GM23248 (cell line): ENCODE measurements around the gene ZRSR2. TPM values are rescaled to one million over a fixed set of nuclear protein-coding genes. Genes with fewer than 3 reads are reported as not detected.

ENCODE experiments used
- DNase-seq: peaks from one replicate; pipeline ENCODE4 v3.0.0-alpha.2; 2015
- H2AFZ ChIP-seq: fragments of 200-600 bp; sonication (generic); 2 replicates; pipeline ENCODE4 v1.6.1; 2016; ENCODE audit warnings: antibody characterized with exemption
- H3F3A ChIP-seq: fragments of 200-600 bp; sonication (generic); 2 replicates; pipeline ENCODE4 v1.6.1; 2016; ENCODE audit warnings: mild to moderate bottlenecking, antibody characterized with exemption, mixed run types; ENCODE audit not compliant: insufficient read depth
- H3K27ac ChIP-seq: fragments of 200-600 bp; sonication (generic); 2 replicates; pipeline ENCODE4 v1.5.1; 2016; ENCODE audit warnings: mild to moderate bottlenecking
- H3K27me3 ChIP-seq: fragments of 200-600 bp; sonication (generic); replicated peaks from 2 replicates; pipeline ENCODE4 v1.6.1; 2016; ENCODE audit warnings: mild to moderate bottlenecking; ENCODE audit not compliant: insufficient read depth
- H3K36me3 ChIP-seq: fragments of 200-600 bp; sonication (generic); 2 replicates; pipeline ENCODE4 v1.6.1; 2016; ENCODE audit warnings: low read depth, mild to moderate bottlenecking
- H3K4me1 ChIP-seq: fragments of 200-600 bp; sonication (generic); 2 replicates; pipeline ENCODE4 v1.6.1; 2016; ENCODE audit warnings: mild to moderate bottlenecking; ENCODE audit not compliant: insufficient read depth
- H3K4me2 ChIP-seq: fragments of 200-600 bp; sonication (generic); one replicate; pipeline ENCODE4 v1.6.1; 2016; ENCODE audit warnings: mild to moderate bottlenecking; ENCODE audit not compliant: unreplicated experiment
- H3K4me3 ChIP-seq: fragments of 200-600 bp; sonication (generic); 2 replicates; pipeline ENCODE4 v1.5.1; 2016; ENCODE audit warnings: mild to moderate bottlenecking
- H3K79me2 ChIP-seq: fragments of 200-600 bp; sonication (generic); 2 replicates; pipeline ENCODE4 v1.6.1; 2016; ENCODE audit warnings: mild to moderate bottlenecking; ENCODE audit not compliant: insufficient read depth
- H3K9ac ChIP-seq: fragments of 200-600 bp; sonication (generic); 2 replicates; pipeline ENCODE4 v1.6.1; 2016; ENCODE audit warnings: mild to moderate bottlenecking
- H3K9me2 ChIP-seq: fragments of 200-600 bp; sonication (generic); 2 replicates; pipeline ENCODE4 v1.6.1; 2016; ENCODE audit warnings: mixed run types, mild to moderate bottlenecking, moderate library complexity; ENCODE audit not compliant: insufficient read depth
- H3K9me3 ChIP-seq: fragments of 200-600 bp; sonication (generic); one replicate; pipeline ENCODE4 v1.6.1; 2017; ENCODE audit warnings: low read depth
- H4K20me1 ChIP-seq: fragments of 200-600 bp; sonication (generic); 2 replicates; pipeline ENCODE4 v1.6.0; 2016; ENCODE audit not compliant: insufficient read depth
- EZH2 ChIP-seq: fragments of 200-600 bp; sonication (generic); IDR thresholded peaks from 2 replicates; pipeline ENCODE4 v1.6.1; 2018; ENCODE audit warnings: antibody characterized with exemption, mild to moderate bottlenecking; ENCODE audit not compliant: insufficient read depth, poor library complexity, severe bottlenecking
- EZH2phosphoT487 ChIP-seq: fragments of 200-600 bp; sonication (generic); IDR thresholded peaks from 2 replicates; pipeline ENCODE4 v1.6.1; 2018; ENCODE audit warnings: antibody characterized with exemption, moderate library complexity, mild to moderate bottlenecking, low read depth; ENCODE audit not compliant: insufficient read depth
- WGBS, 2 experiments: methylation state at CpG; one replicate each; pipeline ENCODE4 v1.1.6; 2015 to 2017; ENCODE audit warnings: low lambda C conversion rate in 2 of 2, low coverage in 1 of 2; ENCODE audit errors: missing lambda C conversion rate in 2 of 2; 5-methylcytosine and 5-hydroxymethylcytosine counted together
- in situ Hi-C: fragments of 300-500 bp; cut with MboI; formaldehyde crosslinking; loops from 2 replicates; pipeline ENCODE4 v1.15.0; 2020
- polyA plus RNA-seq: library from polyadenylated mRNA; unstranded; fragments of >200 nt; fragmentation: Nextera tagmentation; extraction: Ambion mirVana; gene quantifications from 2 replicates; pipeline ENCODE4 v1.2.1, GENCODE V29; 2016
- total RNA-seq: library from RNA; depleted of rRNA; stranded (reverse); fragments of >200 nt; shearing (Covaris generic); gene quantifications from 2 replicates; pipeline ENCODE4 v1.2.3, GENCODE V29; 2014

Gene ZRSR2
- total and polyA plus RNA-seq, 2 experiments from 2014 or later: 4.1 to 9.9 TPM

DNA sequence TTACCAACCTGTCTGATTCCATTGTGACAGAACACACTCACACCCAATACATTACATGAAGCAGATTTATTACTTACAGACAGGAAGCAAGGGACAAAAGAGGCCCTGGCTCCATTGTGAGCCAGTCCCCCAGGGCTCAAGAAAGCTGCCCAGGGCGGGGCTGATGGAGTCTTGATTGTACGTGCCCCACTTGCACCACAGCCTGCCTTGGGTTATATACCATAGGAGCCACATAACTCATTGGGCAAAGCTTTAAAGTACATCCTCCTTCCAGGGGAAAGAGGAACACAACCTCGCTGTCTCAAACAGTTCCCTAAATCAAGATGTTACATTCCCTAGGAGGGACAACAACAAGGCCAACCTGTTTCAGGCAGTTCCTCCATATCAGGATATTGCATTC is 3.4 kb upstream of the ZRSR2 start:
- Histone ChIP-seq H3K27me3 (no peaks in the 10 kb centered on the region), H2AFZ (no peak overlapping the region), H3K9ac (no peak overlapping the region), H3F3A (no peaks in the 10 kb centered on the region), H3K4me1 (no peaks in the 10 kb centered on the region), H4K20me1 (no peaks in the 10 kb centered on the region), H3K4me2 (no peak overlapping the region), H3K4me3 (no peak overlapping the region), H3K79me2 (peaks cover 3% of the 10 kb centered on the region; the same call in 1 of the 2 replicates), H3K9me2 (no peaks in the 10 kb centered on the region), H3K36me3 (no peaks in the 10 kb centered on the region; the same call in 1 of the 2 replicates), H3K27ac (no peak overlapping the region), H3K9me3 (no peaks in the 10 kb centered on the region)
- WGBS, 2 experiments: 80 to 89% methylated on average over 2 to 3 of the region's 3 CpGs
- TF ChIP-seq EZH2: no peak
- TF ChIP-seq EZH2phosphoT487: no peak
- no peak for DNase-seq
- in situ Hi-C loops: no loop called here

DNA sequence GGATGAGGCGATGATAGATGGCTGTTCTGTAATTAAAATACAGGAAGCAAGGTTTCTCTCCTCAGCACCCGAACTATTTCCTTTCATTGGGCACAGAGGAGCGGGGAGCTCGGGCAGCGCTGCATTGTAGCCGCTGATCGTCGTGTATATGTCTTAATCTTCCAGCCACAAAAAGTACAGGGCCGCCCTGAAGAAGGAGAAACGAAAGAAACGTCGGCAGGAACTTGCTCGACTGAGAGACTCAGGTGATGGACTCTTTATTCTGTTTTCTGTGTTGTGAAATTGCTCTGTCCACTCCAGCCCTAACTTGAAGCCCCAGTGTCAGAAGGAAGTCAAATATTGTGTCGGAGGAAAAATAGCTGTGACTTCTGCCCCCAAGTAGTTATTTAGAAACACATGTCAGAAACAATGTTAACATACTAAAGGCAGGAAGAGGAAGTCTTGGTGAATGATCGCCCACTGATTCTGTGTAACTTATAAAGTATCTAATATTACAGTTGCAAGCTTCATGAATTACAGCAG is 546 bp downstream of the ZRSR2 start:
- H3K27ac ChIP-seq: peak overlapping the region; percentile 77
- peak overlapping the region; percentile 91 for H3K4me2 ChIP-seq
- no peak for TF ChIP-seq EZH2
- TF ChIP-seq EZH2phosphoT487: no peak
- H4K20me1 ChIP-seq: no peaks in the 10 kb centered on the region
- no peaks in the 10 kb centered on the region for H3F3A ChIP-seq
- H3K9ac ChIP-seq: peak overlapping the region; percentile 84
- DNase-seq: peak; percentile 27
- H3K9me3 ChIP-seq: no peaks in the 10 kb centered on the region
- peaks cover 12% of the 10 kb centered on the region for H3K79me2 ChIP-seq
- no peaks in the 10 kb centered on the region for H3K4me1 ChIP-seq
- WGBS, 2 experiments: 0 to 2% methylated on average over 15 of the region's 15 CpGs
- H2AFZ ChIP-seq: peak overlapping the region; percentile 96
- H3K27me3 ChIP-seq: no peaks in the 10 kb centered on the region
- peak overlapping the region; percentile 88 for H3K4me3 ChIP-seq
- no peaks in the 10 kb centered on the region for H3K9me2 ChIP-seq
- H3K36me3 ChIP-seq: no peaks in the 10 kb centered on the region
- in situ Hi-C loops: no loop called here

DNA sequence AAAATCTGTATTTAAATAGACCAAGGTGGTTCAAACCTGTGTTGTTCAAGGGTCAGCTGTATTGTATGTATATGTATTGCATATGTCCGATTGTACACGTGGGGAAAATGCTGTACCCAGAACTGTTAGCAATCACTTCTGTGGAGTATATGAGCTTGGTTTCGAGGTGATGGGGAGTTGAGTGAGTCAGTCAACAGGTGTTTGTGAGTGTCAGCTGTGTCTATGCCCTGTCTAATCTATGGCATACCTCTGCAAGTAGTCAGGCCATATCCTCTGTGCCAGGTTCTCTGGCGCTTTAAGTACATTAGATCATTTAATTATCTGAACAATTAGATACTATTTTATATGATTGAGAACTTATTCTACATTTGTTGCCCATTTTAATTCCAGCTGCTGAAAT is 7.4 kb downstream of the ZRSR2 start:
- 97 to 98% methylated on average over 4 of the region's 4 CpGs for whole genome bisulfite sequencing, 2 experiments

DNA sequence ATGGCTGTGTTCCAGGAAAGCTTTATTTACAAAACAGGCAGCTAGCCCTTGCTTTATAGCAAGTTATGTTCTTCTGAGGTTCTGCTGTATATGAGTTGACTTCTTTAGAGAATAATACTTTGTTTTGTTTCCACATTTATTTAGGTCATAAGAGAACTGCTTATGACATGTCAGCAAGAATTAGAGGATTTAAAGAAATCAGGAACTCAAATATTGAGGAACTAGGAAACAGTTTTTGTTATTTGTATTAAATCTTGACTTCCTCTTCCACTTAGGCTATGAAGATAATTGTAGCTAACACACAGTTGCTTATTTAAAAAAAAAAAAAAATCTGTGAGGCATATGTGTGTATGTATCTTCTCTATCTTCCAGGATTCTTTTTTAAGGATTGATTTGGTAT is 14.3 kb downstream of the ZRSR2 start:
- Histone ChIP-seq H3K27me3 (no peaks in the 10 kb centered on the region), H3K9me2 (no peaks in the 10 kb centered on the region), H4K20me1 (no peaks in the 10 kb centered on the region), H3K9ac (no peak overlapping the region), H3K9me3 (no peaks in the 10 kb centered on the region), H3K79me2 (no peaks in the 10 kb centered on the region), H3F3A (no peaks in the 10 kb centered on the region), H3K27ac (no peak overlapping the region), H3K36me3 (no peaks in the 10 kb centered on the region), H3K4me3 (no peak overlapping the region), H2AFZ (no peak overlapping the region), H3K4me2 (no peak overlapping the region), H3K4me1 (no peaks in the 10 kb centered on the region)
- DNase-seq: no peak
- in situ Hi-C loops: no loop called here
- TF ChIP-seq EZH2: no peak
- TF ChIP-seq EZH2phosphoT487: no peak

More for the DNA sequence above, 7.4 kb downstream of the ZRSR2 start:
- Histone ChIP-seq H3K9me3 (no peaks in the 10 kb centered on the region), H3K4me2 (no peak overlapping the region), H3K79me2 (peaks cover 15% of the 10 kb centered on the region), H3K4me1 (no peaks in the 10 kb centered on the region), H2AFZ (no peak overlapping the region), H3K4me3 (no peak overlapping the region), H3K27ac (no peak overlapping the region), H3K27me3 (no peaks in the 10 kb centered on the region), H3K9ac (no peak overlapping the region), H3K9me2 (no peaks in the 10 kb centered on the region), H4K20me1 (no peaks in the 10 kb centered on the region), H3K36me3 (no peaks in the 10 kb centered on the region), H3F3A (no peaks in the 10 kb centered on the region)
- DNase-seq: no peak
- TF ChIP-seq EZH2phosphoT487 (no peak), EZH2 (no peak)
- in situ Hi-C loops: no loop called here

DNA sequence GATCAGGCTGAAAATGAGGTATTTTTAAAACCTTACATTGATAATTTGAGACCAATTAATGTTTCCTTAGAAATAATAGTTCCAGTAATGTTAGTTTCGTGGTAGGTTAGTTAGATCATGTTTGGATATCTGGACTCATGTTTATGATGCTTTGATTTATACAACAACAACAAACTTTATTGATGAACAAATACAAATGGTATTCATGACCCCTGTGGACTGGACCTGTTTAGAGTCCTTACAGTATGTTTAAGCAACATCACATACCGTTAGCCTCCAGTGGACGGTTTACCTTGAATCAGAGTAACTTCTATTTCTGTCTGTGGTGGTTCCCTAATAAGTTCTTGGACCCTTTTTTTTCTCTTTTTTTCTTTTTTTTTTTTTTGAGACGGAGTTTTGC is 18.0 kb downstream of the ZRSR2 start:
- Histone ChIP-seq H3K27me3 (no peaks in the 10 kb centered on the region), H3K79me2 (no peaks in the 10 kb centered on the region), H2AFZ (no peak overlapping the region), H3K36me3 (no peaks in the 10 kb centered on the region; the same call in 1 of the 2 replicates), H3K4me1 (no peaks in the 10 kb centered on the region), H3K9ac (no peak overlapping the region), H3K4me2 (no peak overlapping the region), H3K27ac (no peak overlapping the region), H4K20me1 (no peaks in the 10 kb centered on the region), H3K4me3 (no peak overlapping the region), H3K9me3 (no peaks in the 10 kb centered on the region), H3K9me2 (no peaks in the 10 kb centered on the region), H3F3A (no peaks in the 10 kb centered on the region)
- no peak for DNase-seq
- WGBS, 2 experiments: 96 to 99% methylated on average over 3 to 4 of the region's 4 CpGs
- in situ Hi-C loops: no loop called here
- no peak for TF ChIP-seq EZH2phosphoT487
- no peak for TF ChIP-seq EZH2
